Activated B cell treated with CpG ODN at 0.5 μM for 24 hours (primary cell): Measurements from ENCODE around the gene TSHZ3. TPM values are rescaled to one million over a fixed set of nuclear protein-coding genes. Genes with fewer than 3 reads are reported as not detected.

Experiments
- ATAC-seq: fragments of 200-7000 bp; cut with Tn5 transposase; one replicate; pipeline ENCODE4 v1.10.0; 2021; ENCODE audit warnings: low read depth, mild to moderate bottlenecking, moderate library complexity
- CTCF ChIA-PET: fragments of 350-600 bp; sonication (Branson Sonifier 250); formaldehyde crosslinking; loops from one replicate; lab custom pipeline; 2021; ENCODE audit warnings: antibody characterized with exemption; lab: Charles Lee
- POLR2A ChIA-PET: fragments of 350-600 bp; sonication (Branson Sonifier 250); formaldehyde crosslinking; loops from one replicate; lab custom pipeline; 2021; ENCODE audit warnings: antibody characterized with exemption; lab: Charles Lee
- DNase-seq: peaks from one replicate; pipeline ENCODE4 v3.0.0; 2022
- H3K27ac Mint-ChIP-seq: one replicate; pipeline ENCODE4 v1.8.0; 2020; ENCODE audit warnings: mixed read lengths
- H3K27me3 Mint-ChIP-seq: one replicate; pipeline ENCODE4 v1.8.0; 2021; ENCODE audit warnings: mixed read lengths
- H3K36me3 Mint-ChIP-seq: one replicate; pipeline ENCODE4 v1.8.0; 2021; ENCODE audit warnings: low read depth, mixed read lengths
- H3K4me1 Mint-ChIP-seq: one replicate; pipeline ENCODE4 v1.8.0; 2021; ENCODE audit warnings: mixed read lengths
- H3K4me3 Mint-ChIP-seq: one replicate; pipeline ENCODE4 v1.8.0; 2020; ENCODE audit warnings: mild to moderate bottlenecking, mixed read lengths
- H3K9me3 Mint-ChIP-seq: one replicate; pipeline ENCODE4 v1.8.0; 2020; ENCODE audit warnings: mixed read lengths
- intact Hi-C: fragments of 100-400 bp; cut with micrococcal nuclease; formaldehyde crosslinking; loops from one replicate; pipeline ENCODE4 v1.15.1; 2024
- total RNA-seq: library from RNA; stranded (reverse); gene quantifications from 2 replicates; pipeline ENCODE4 v1.2.3, GENCODE V29; 2022
- TF ChIP-seq, protein P1 (sequence below): fragments of 200-600 bp; IDR thresholded peaks from one replicate; pipeline ENCODE4 v1.8.0; 2022; ENCODE audit warnings: antibody characterized with exemption, mild to moderate bottlenecking

Gene TSHZ3
- total RNA-seq, 1 donor from 2014 or later = not detected

DNA sequence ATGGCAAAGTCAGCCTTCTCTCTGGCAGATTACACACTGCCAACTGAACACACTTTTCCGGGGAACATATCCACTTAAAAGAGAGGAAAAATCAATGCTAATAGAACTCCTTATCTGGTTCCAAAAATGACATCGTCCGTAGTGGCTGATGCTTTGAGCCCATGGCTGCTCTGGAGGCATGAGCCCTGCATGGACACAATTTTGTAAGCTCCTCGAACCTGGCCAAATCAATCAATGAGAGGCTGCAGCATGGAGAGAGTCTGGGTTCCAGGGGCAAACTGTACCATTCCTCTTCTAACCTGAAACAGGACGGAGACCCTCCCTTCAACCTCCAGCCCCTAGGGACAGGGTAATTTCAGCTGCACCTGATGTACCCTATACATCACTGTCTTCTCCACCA is 21.0 kb upstream of the TSHZ3 start:
- Mint-ChIP-seq H3K36me3 (no peaks in the 10 kb centered on the region), H3K27me3 (no peaks in the 10 kb centered on the region), H3K4me3 (no peak overlapping the region), H3K27ac (no peak overlapping the region), H3K4me1 (no peaks in the 10 kb centered on the region), H3K9me3 (peaks cover 7% of the 10 kb centered on the region)
- TF ChIP-seq, protein P1, sequence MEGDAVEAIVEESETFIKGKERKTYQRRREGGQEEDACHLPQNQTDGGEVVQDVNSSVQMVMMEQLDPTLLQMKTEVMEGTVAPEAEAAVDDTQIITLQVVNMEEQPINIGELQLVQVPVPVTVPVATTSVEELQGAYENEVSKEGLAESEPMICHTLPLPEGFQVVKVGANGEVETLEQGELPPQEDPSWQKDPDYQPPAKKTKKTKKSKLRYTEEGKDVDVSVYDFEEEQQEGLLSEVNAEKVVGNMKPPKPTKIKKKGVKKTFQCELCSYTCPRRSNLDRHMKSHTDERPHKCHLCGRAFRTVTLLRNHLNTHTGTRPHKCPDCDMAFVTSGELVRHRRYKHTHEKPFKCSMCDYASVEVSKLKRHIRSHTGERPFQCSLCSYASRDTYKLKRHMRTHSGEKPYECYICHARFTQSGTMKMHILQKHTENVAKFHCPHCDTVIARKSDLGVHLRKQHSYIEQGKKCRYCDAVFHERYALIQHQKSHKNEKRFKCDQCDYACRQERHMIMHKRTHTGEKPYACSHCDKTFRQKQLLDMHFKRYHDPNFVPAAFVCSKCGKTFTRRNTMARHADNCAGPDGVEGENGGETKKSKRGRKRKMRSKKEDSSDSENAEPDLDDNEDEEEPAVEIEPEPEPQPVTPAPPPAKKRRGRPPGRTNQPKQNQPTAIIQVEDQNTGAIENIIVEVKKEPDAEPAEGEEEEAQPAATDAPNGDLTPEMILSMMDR = no peak
- ChIA-PET POLR2A (no interaction called here), CTCF (no interaction called here)
- no peak for ATAC-seq
- no peak for DNase-seq
- intact Hi-C loops = no loop called here

DNA sequence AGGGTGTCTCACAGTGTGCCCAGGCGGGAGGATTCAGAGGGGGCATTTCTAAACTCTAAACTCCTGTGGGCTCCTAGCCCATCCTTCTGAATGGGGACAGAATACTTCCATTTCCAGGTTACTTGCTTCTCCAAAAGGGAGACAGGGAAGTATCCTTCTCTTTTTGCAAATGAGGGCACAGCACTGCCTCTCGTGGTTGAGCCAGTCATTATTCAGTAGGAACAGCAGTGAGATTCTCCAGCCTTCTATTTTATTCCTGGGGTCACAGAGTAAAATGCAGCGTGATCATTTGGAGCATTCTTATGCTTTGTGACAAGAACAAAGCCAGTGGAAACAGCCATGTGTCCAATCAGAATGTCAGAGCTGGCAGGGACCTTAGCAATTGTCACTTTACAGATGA is 15.7 kb upstream of the TSHZ3 start:
- intact Hi-C loops = no loop called here
- Mint-ChIP-seq H3K27me3 (no peaks in the 10 kb centered on the region), H3K9me3 (no peaks in the 10 kb centered on the region), H3K4me3 (no peak overlapping the region), H3K36me3 (no peaks in the 10 kb centered on the region), H3K4me1 (no peaks in the 10 kb centered on the region), H3K27ac (no peak overlapping the region)
- POLR2A ChIA-PET = no interaction called here
- DNase-seq = no peak
- TF ChIP-seq, protein P1 = no peak
- CTCF ChIA-PET = no interaction called here
- ATAC-seq = no peak

DNA sequence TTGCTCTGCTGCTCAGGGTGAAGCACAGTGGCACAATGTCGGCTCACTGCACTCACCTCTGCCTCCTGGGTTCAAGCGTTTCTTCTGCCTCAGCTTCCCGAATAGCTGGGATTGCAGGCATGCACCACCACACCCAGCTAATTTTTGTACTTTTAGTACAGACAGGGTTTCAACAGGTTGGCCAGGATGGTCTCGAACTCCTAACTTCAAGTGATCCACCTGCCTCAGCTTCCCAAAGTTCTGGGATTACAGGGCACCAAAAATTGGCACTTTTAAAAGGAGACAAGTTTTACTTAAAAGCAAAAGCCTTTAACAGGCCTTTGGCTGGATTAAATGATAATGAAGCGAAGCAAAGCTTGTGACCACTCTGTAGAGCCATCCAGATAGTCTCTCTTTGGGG is 12.5 kb upstream of the TSHZ3 start:
- no peaks in the 10 kb centered on the region for H3K4me1 Mint-ChIP-seq
- ATAC-seq (no peak), DNase-seq (no peak)
- CTCF ChIA-PET = no interaction called here
- no peaks in the 10 kb centered on the region for H3K9me3 Mint-ChIP-seq
- H3K36me3 Mint-ChIP-seq = no peaks in the 10 kb centered on the region
- intact Hi-C loops = no loop called here
- TF ChIP-seq, protein P1 = no peak
- POLR2A ChIA-PET = no interaction called here
- no peak overlapping the region for H3K27ac Mint-ChIP-seq
- no peak overlapping the region for H3K4me3 Mint-ChIP-seq
- H3K27me3 Mint-ChIP-seq = peaks cover 18% of the 10 kb centered on the region

DNA sequence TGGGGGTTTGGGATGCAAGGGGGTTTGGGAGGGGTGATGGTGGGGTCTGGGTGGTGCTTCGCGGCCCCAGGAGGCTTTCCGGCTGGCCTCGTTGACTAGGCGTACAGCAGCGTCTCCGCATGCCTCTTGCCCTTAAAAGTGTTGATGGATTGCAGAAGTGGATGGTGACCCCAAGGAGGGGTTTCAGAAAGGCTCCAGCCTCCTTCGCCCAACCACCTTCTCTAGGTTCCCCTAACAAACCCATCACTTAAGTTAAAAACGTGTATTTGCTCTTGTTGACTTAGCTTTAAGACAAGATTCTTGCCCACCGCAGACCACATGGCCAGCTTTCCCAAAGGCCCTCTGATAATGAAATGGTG is 8.1 kb upstream of the TSHZ3 start:
- H3K9me3 Mint-ChIP-seq = no peaks in the 10 kb centered on the region
- ATAC-seq (no peak), DNase-seq (no peak)
- H3K36me3 Mint-ChIP-seq = no peaks in the 10 kb centered on the region
- ChIA-PET CTCF (no interaction called here), POLR2A (no interaction called here)
- intact Hi-C loops = no loop called here
- peaks cover 53% of the 10 kb centered on the region for H3K27me3 Mint-ChIP-seq
- TF ChIP-seq, protein P1 = no peak
- no peak overlapping the region for H3K27ac Mint-ChIP-seq
- H3K4me3 Mint-ChIP-seq = no peak overlapping the region
- peaks cover 4% of the 10 kb centered on the region for H3K4me1 Mint-ChIP-seq

DNA sequence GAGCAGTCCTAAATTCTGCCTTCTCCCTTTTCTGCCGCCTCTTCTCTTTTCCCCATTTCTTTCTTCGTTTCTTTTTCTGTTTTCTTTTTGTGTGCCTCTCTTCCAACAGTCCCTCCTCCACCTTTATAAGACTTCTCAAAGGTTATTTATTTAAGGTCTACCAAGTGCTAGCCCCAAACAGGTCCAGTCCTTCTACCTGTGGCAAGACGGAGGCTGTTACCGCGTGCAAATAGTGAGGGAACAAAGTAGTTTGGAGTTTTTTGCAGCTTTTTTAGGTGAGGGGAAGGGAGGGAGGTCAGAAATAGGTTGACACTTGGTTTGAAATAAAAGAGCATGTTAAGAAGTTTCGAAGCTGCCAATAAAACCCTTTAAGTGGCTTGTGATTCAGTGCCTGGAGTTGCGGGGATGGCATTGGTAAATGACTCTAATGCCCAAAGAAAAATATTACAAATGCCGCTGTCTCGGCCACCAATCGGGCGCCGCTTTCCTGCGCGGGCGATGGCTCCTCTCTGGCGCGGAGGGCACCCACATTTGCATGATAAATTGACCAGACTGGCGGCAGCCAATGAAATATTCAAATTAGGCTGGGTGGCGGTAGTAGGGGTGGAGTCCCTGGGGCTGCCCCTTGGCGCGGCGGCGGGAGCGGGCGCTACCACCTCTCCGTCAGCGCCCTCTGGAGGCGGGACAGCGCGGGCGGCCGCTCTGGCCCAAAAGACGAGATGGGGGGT is 7.5 kb upstream of the TSHZ3 start:
- intact Hi-C loops = no loop called here
- ATAC-seq (no peak), DNase-seq (no peak)
- Mint-ChIP-seq H3K27me3 (peaks cover 59% of the 10 kb centered on the region), H3K9me3 (no peaks in the 10 kb centered on the region), H3K36me3 (no peaks in the 10 kb centered on the region), H3K4me1 (peaks cover 5% of the 10 kb centered on the region), H3K27ac (no peak overlapping the region), H3K4me3 (no peak overlapping the region)
- TF ChIP-seq, protein P1 = no peak
- POLR2A ChIA-PET = no interaction called here
- CTCF ChIA-PET = no interaction called here
